Activated naive CD4-positive, alpha-beta T cell treated with anti-CD3 and anti-CD28 coated beads, Interleukin-2, amount 50 U/mL, for 24 hours (primary cell): Measurements from ENCODE around the gene KIF3B.
A peak's percentile ranks its signal among the peaks of the same experiment; 100 is the strongest.
"Not testable (repeated sequence)": the region's sequence is repeated elsewhere in the genome, so short reads cannot be mapped to it uniquely, and the experiment has no call there.

Experiments
- H3K27ac Mint-ChIP-seq: one replicate; pipeline ENCODE4 v1.8.0; 2021; ENCODE audit warnings: mild to moderate bottlenecking, mixed read lengths
- H3K27me3 Mint-ChIP-seq: one replicate; pipeline ENCODE4 v1.8.0; 2021; ENCODE audit warnings: mixed read lengths
- H3K36me3 Mint-ChIP-seq: one replicate; pipeline ENCODE4 v1.8.0; 2021; ENCODE audit warnings: mixed read lengths
- H3K4me1 Mint-ChIP-seq: one replicate; pipeline ENCODE4 v1.8.0; 2021; ENCODE audit warnings: mixed read lengths
- H3K4me3 Mint-ChIP-seq: one replicate; pipeline ENCODE4 v1.8.0; 2021; ENCODE audit warnings: mild to moderate bottlenecking, mixed read lengths
- H3K9me3 Mint-ChIP-seq: one replicate; pipeline ENCODE4 v1.8.0; 2021; ENCODE audit warnings: mixed read lengths

KIF3B gene

DNA sequence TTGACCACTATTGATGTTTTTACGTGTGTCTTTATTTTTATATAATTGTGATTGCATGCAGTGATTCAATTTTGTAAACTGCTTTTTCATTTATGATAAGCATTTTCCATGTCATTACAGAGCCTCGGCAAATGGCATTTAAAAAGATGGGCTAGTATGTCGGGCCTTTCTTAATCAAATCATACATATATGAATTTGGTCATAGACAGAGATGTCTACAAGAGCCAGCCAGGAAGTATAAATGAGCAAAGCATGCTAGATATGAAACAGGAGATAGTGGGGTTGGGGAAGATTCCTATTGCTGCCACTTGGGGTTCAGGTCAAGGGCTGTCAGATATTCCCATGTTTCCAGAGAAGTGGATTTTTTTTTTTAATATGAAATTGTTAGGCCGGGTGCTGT is 20.0 kb downstream of the KIF3B start:
- Mint-ChIP-seq H3K4me3 (no peak overlapping the region), H3K4me1 (peaks cover 58% of the 10 kb centered on the region), H3K9me3 (no peaks in the 10 kb centered on the region), H3K27me3 (no peaks in the 10 kb centered on the region), H3K36me3 (peaks cover 11% of the 10 kb centered on the region), H3K27ac (no peak overlapping the region)

- H3K9me3 Mint-ChIP-seq = no peaks in the 10 kb centered on the region
- H3K4me1 Mint-ChIP-seq = peaks cover 52% of the 10 kb centered on the region
- H3K27ac Mint-ChIP-seq = no peak overlapping the region
- peaks cover 7% of the 10 kb centered on the region for H3K36me3 Mint-ChIP-seq
- no peaks in the 10 kb centered on the region for H3K27me3 Mint-ChIP-seq
- H3K4me3 Mint-ChIP-seq = no peak overlapping the region
Observed at GRCh38 chr20:32300647-32301046, 23.2 kb downstream of the KIF3B start.

- Mint-ChIP-seq H3K36me3 (peaks cover 7% of the 10 kb centered on the region), H3K4me1 (peaks cover 48% of the 10 kb centered on the region), H3K27ac (peak overlapping the region; percentile 92), H3K4me3 (peak overlapping the region; percentile 51), H3K9me3 (no peaks in the 10 kb centered on the region), H3K27me3 (no peaks in the 10 kb centered on the region)
Observed at GRCh38 chr20:32301719-32302506, 24.5 kb downstream of the KIF3B start.

DNA sequence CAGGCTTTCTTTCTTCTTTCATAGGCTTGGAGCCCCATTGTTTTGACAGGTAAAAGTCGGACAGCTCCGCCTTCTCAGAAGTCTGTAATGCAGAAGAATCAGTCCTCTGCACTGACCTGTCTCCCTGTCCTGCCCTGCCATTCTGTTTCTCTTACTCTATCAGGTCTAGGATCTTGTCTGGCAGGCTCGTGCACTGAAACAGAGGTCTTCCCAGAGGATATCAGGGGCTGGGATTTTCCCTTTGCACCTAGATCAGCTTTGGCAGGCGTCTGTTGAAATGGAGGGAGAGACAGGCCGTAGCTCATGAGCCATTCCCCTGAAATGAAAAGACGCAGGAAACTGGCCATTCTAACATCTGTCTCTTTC is 25.0 kb downstream of the KIF3B start:
- Mint-ChIP-seq H3K36me3 (peaks cover 9% of the 10 kb centered on the region), H3K9me3 (no peaks in the 10 kb centered on the region), H3K4me1 (peaks cover 45% of the 10 kb centered on the region), H3K4me3 (no peak overlapping the region), H3K27ac (no peak overlapping the region), H3K27me3 (no peaks in the 10 kb centered on the region)

GRCh38 chr20:32304131-32304746 is 26.8 kb downstream of the KIF3B start:
- no peaks in the 10 kb centered on the region for H3K27me3 Mint-ChIP-seq
- H3K4me3 Mint-ChIP-seq = no peak overlapping the region
- H3K9me3 Mint-ChIP-seq = no peaks in the 10 kb centered on the region
- peaks cover 9% of the 10 kb centered on the region for H3K36me3 Mint-ChIP-seq
- peaks cover 36% of the 10 kb centered on the region for H3K4me1 Mint-ChIP-seq
- no peak overlapping the region for H3K27ac Mint-ChIP-seq

DNA sequence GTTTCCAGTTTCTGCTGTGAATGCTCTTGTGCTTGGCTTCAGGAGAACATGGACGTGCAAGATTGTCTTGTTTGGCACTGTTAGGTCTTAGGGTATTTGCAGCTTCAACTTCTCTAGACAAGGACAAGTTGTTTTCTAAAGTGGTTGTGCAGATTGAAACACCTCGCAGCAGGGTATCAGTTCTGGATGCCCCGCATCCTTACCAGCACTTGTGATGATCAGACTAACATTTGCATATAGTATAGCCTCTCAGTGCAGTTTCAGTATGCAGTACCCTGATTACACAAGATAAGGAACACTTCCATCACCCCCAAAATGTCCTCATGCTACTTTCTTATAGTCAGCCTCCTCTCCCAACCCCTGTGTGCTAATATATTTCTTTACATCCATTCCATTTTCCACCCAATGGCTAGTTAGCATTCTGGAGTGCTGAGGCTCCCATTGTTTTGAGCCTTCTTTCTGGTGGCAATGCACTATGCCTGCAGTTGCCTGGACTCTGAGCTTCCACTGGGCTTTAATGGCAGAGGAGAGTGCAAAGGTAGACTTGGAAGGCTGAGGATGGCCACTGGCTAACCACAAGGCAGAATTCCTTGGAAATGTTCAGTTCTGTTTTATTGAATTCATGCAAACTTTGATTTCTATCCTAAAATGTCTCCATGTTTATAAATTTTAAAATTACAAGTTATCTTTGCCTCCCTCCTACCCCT is 35.4 kb downstream of the KIF3B start:
- no peaks in the 10 kb centered on the region for H3K9me3 Mint-ChIP-seq
- no peak overlapping the region for H3K4me3 Mint-ChIP-seq
- H3K36me3 Mint-ChIP-seq = peaks cover 26% of the 10 kb centered on the region
- no peaks in the 10 kb centered on the region for H3K27me3 Mint-ChIP-seq
- no peak overlapping the region for H3K27ac Mint-ChIP-seq
- peaks cover 11% of the 10 kb centered on the region for H3K4me1 Mint-ChIP-seq

DNA sequence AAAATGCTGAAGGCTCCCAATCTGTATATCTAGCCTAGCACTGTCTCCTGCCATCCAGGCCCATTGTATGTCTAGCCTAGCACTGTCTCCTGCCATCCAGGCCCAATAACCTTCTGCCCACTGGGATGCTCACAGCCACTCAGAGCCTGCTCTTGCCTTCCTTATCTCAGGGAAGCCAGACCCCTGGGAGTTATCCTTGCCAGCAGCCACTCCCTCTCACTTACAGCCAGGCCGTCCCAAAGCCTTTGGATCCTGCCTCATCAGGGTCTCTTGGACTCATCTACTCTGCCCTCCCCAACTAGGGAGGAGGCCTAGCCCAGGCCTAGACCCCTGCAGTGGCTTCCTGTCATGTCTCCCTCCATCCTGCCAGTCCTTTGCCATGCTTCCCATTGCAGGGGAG is 37.3 kb downstream of the KIF3B start:
- no peak overlapping the region for H3K4me3 Mint-ChIP-seq
- no peaks in the 10 kb centered on the region for H3K9me3 Mint-ChIP-seq
- peak overlapping the region; percentile 81 for H3K27ac Mint-ChIP-seq
- no peaks in the 10 kb centered on the region for H3K27me3 Mint-ChIP-seq
- peaks cover 32% of the 10 kb centered on the region for H3K36me3 Mint-ChIP-seq
- peaks cover 11% of the 10 kb centered on the region for H3K4me1 Mint-ChIP-seq

GRCh38 chr20:32315399-32315798 is 37.9 kb downstream of the KIF3B start:
- H3K27me3 Mint-ChIP-seq = no peaks in the 10 kb centered on the region
- H3K4me3 Mint-ChIP-seq = no peak overlapping the region
- peaks cover 11% of the 10 kb centered on the region for H3K4me1 Mint-ChIP-seq
- H3K36me3 Mint-ChIP-seq = peaks cover 32% of the 10 kb centered on the region
- no peaks in the 10 kb centered on the region for H3K9me3 Mint-ChIP-seq
- peak overlapping the region; percentile 81 for H3K27ac Mint-ChIP-seq

GRCh38 chr20:32315891-32316290 is 38.4 kb downstream of the KIF3B start:
- H3K4me3 Mint-ChIP-seq = no peak overlapping the region
- no peaks in the 10 kb centered on the region for H3K9me3 Mint-ChIP-seq
- H3K27ac Mint-ChIP-seq = peak overlapping the region; percentile 56
- H3K4me1 Mint-ChIP-seq = peaks cover 11% of the 10 kb centered on the region
- no peaks in the 10 kb centered on the region for H3K27me3 Mint-ChIP-seq
- H3K36me3 Mint-ChIP-seq = peaks cover 31% of the 10 kb centered on the region

DNA sequence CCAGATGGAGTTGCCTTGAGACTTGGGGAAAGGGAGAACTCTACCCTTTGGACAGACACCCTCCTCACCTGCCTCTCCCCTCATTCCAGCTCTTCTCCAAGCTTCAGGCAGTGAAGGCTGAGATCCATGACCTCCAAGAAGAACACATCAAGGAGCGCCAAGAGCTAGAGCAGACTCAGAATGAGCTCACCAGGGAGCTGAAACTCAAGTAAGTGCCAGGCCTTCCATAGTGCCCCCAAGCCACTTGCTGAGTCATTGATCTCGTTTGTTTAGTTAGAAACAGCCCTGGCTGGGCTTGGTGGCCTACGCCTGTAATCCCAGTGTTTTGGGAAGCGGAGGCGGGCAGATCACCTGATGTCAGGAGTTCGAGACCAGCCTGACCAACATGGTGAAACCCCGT is 39.2 kb downstream of the KIF3B start:
- peaks cover 34% of the 10 kb centered on the region for H3K36me3 Mint-ChIP-seq
- no peaks in the 10 kb centered on the region for H3K27me3 Mint-ChIP-seq
- no peak overlapping the region for H3K4me3 Mint-ChIP-seq
- no peaks in the 10 kb centered on the region for H3K9me3 Mint-ChIP-seq
- H3K4me1 Mint-ChIP-seq = peaks cover 11% of the 10 kb centered on the region
- peak overlapping the region; percentile 56 for H3K27ac Mint-ChIP-seq

DNA sequence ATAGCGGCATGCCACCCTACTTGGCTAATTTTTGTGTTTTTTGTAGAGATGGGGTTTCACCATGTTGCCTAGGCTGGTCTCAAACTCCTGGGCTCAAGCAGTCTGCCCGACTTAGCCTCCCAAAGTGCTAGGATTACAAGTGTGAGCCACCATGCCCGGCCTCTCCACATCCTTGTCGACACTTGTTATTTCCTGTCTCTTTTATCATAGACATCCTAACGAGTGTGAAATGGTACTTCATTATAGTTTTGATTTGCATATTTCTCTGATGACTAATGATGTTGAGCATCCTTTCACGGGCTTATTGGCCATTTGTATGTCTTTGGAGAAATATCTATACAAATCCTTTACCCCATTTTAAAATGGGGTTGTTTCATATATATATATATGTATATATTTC is 41.6 kb downstream of the KIF3B start:
- H3K27ac Mint-ChIP-seq = no peak overlapping the region
- no peak overlapping the region for H3K4me3 Mint-ChIP-seq
- H3K4me1 Mint-ChIP-seq = peaks cover 3% of the 10 kb centered on the region
- no peaks in the 10 kb centered on the region for H3K9me3 Mint-ChIP-seq
- peaks cover 29% of the 10 kb centered on the region for H3K36me3 Mint-ChIP-seq
- H3K27me3 Mint-ChIP-seq = no peaks in the 10 kb centered on the region

DNA sequence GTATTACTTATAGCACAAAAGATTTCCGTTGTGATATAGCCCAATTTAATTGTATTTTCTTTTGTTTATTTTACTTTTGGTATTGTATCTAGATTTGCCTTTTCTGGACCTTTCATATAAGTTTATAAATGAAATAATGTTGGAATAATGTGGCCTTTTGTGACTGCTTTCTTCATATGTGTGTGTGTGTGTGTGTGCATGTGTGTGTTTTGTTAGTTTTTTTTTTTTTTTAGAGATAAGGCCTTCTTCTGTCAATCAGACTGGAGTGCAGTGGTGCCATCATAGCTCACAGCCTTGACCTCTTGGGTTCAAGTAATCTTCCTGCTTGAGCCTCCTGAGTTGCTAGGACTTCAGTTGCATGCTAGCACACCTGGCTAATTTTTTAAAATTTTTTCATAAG is 42.9 kb downstream of the KIF3B start:
- Mint-ChIP-seq H3K4me1 (peaks cover under 1% of the 10 kb centered on the region), H3K27ac (no peak overlapping the region), H3K27me3 (no peaks in the 10 kb centered on the region), H3K36me3 (peaks cover 23% of the 10 kb centered on the region), H3K9me3 (no peaks in the 10 kb centered on the region), H3K4me3 (no peak overlapping the region)

DNA sequence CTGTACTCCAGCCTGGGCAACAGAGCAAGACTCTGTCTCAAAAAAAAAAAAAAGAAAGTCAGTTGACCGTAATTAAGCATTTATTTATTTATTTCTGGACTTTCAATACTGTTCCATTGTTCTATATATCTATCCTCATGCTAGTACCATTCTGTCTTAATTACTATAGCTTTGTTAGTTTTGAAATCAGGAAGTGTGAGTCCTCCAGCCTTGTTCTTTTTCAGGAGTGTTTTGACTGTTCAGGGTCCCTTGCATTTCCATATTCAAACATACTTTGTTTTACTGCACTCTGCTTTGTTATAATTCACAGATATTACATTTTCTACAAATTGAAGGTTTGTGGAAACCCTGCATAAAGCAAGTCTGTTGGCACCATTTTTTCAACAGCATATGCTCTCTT is 43.9 kb downstream of the KIF3B start:
- Mint-ChIP-seq H3K36me3 (peaks cover 20% of the 10 kb centered on the region), H3K27me3 (no peaks in the 10 kb centered on the region), H3K9me3 (no peaks in the 10 kb centered on the region), H3K27ac (no peak overlapping the region), H3K4me1 (peaks cover 3% of the 10 kb centered on the region), H3K4me3 (no peak overlapping the region)

DNA sequence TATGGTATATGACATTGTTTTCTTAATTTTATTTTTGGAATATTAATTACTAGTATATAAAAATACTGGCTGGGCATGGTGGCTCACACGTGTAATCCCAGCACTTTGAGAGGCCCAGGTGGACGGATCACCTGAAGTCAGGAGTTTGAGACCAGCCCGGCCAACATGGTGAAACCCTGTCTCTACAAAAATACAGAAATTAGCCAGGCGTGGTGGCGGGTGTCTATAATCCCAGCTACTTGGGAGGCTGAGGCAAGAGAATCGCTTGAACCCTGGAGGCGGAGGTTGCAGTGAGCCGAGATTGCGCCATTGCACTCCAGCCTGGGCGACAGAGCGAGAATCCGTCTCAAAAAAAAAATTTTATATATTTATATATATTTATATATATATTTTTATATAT is 44.8 kb downstream of the KIF3B start:
- not testable (repeated sequence) for H3K4me1 Mint-ChIP-seq, H3K9me3 Mint-ChIP-seq, H3K4me3 Mint-ChIP-seq, H3K27me3 Mint-ChIP-seq, H3K27ac Mint-ChIP-seq
- peaks cover 22% of the 10 kb centered on the region for H3K36me3 Mint-ChIP-seq

- peaks cover 20% of the 10 kb centered on the region for H3K36me3 Mint-ChIP-seq
- H3K4me1 Mint-ChIP-seq, H3K27me3 Mint-ChIP-seq, H3K9me3 Mint-ChIP-seq, H3K4me3 Mint-ChIP-seq, H3K27ac Mint-ChIP-seq: not testable (repeated sequence)
Observed at GRCh38 chr20:32323761-32324160, 46.3 kb downstream of the KIF3B start.
